ENCODE measurements around the gene ALPK3.
"Not testable (repeated sequence)": the region's sequence is repeated elsewhere in the genome, so short reads cannot be mapped to it uniquely, and the experiment has no call there.

ALPK3 gene

DNA sequence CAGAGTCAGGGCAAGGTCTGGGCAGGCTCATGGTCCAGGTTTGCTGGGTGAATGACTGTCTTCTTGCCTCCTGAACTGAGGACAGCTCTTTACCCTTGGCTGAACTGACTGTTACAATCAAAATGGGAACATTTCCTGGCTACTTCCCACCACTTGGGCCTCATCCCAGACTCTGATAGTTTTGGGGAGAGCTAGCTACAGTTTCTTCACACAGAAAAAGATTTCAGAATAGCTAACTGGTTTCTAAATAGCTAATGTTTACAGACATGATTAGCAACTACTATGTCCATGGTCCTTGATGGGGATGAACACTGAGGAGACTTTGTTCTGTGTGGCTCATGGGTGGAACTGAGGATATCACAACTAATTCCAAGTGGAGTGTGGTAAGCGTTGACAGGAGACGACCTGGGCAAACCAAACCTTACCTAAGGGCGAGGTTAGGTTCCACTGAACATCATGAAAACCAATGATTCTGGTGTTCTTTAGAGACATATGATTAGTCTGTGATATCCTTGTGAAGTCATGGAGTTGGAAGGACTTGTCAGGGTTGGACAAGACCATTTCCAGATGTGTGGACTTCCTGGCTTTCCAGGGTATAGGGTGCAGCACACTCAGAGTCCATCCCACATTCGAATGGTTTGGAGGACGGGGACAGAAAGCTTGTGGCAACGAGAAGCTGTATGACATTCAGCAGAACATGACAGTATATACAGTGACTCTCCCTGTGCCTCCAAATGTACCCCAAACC lies 7.3 kb downstream of the ALPK3 start:
- peak; percentile 86 for DNase-seq (ENCODE audit: low spot score)

DNA sequence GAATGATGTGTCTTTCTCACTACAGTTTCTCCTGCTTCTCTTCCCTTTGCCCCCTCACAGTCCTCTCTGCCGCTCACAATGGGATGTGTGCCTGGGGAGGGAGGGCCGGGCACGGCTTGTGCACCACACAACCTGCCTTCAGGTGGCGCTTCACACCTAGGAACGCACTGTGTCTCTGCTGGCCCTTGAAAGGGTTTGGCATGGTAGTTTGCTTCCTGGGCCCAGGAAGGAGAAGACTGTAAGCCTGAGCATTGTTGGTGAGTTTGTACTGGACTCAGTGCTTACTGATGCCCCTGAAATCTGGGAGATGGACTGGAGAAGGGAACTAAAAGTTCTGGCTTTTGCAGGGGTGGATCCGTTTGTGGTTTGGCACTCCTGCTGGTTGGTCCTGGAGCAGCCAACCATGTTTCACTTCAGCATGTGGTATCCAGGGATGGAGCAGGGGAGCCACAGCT lies 9.2 kb downstream of the ALPK3 start:
- DNase-seq (ENCODE audit: low spot score), result no peak

DNA sequence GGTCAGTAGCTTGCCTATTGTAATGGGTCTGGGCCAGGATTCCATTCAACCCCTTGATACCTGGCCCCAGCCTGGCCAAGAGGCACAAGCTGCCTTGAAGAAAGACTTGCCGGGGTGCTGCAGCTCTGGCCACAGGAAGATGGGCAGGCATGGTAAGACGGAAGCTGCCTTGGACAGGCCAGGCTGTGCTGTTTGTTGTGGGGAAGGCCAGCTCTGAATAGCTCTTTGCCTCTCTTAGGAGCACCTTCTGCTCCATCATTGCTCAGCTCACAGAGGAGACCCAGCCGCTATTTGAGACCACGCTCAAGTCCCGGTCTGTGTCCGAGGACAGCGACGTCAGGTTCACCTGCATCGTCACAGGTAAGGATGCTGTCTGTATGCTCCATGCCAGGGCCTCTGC lies 10.1 kb downstream of the ALPK3 start:
- no peak for DNase-seq (ENCODE audit: low spot score)

DNA sequence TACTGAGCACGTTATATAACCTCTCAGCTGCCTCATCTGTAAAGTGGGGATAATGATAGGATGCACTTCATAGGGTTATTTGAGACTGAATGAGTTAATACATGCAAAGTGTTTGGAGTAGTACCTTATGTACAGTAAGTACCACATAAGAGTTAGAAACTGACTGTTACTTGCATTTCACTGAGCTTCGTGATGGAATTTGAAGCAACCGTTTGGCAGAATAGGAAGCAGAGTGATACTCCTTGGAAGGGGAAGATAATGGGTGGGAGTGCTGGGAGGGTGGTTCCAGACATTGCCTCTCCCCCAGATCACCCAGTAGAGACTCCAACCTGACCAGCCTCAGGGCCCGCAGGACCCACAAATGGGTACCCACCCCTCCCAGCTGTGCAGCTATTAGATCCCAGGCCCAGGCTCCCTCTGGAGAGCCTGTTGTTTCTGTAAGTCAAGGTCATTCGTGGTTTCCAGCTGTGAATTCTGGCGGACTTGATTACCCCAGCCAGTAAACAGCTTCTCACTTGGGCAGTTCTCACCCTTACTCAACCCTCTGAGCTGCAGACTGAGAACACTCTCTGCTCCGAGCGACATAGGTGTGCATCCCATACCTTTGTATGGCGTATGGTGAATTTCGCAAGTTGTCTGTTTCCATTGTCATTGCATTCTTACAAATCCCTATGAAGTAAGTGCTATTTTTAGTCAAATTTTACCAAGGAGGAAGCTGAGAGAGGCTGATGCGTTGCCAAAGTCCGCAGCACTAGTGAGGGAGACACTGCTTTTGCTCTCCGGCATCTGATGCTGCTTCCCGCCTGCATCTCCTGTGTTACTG lies 11.1 kb downstream of the ALPK3 start:
- DNase-seq (ENCODE audit: low spot score), result no peak

DNA sequence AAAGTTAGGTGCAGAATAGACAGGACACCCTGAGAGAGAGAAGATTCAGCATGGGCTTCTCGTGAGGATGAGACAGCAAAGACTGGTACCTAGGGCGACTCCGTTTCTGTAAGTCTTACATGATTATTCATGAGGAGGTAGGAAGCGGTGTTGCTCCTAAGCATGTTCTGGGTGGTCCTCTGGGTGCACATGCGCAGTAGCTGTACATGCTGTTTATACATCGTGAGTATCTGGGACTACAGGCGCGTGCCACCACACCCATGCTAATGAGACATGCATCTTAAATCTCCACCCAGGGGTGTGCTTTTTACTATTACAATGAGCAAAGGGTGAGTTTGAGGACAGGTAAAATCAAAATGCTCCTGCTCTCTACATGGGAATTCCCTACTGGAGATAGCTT lies 12.3 kb downstream of the ALPK3 start:
- no peak for DNase-seq (ENCODE audit: low spot score)

GRCh38 chr15:84830036-84830435 lies 12.9 kb downstream of the ALPK3 start:
- no peak for DNase-seq (ENCODE audit: low spot score)

- DNase-seq (ENCODE audit: low spot score), result no peak
Observed at GRCh38 chr15:84831028-84831427, 13.9 kb downstream of the ALPK3 start.

GRCh38 chr15:84831613-84832012 lies 14.5 kb downstream of the ALPK3 start:
- no peak for DNase-seq (ENCODE audit: low spot score)

- DNase-seq (ENCODE audit: low spot score), result no peak
Observed at GRCh38 chr15:84832448-84833040, 15.4 kb downstream of the ALPK3 start.

DNA sequence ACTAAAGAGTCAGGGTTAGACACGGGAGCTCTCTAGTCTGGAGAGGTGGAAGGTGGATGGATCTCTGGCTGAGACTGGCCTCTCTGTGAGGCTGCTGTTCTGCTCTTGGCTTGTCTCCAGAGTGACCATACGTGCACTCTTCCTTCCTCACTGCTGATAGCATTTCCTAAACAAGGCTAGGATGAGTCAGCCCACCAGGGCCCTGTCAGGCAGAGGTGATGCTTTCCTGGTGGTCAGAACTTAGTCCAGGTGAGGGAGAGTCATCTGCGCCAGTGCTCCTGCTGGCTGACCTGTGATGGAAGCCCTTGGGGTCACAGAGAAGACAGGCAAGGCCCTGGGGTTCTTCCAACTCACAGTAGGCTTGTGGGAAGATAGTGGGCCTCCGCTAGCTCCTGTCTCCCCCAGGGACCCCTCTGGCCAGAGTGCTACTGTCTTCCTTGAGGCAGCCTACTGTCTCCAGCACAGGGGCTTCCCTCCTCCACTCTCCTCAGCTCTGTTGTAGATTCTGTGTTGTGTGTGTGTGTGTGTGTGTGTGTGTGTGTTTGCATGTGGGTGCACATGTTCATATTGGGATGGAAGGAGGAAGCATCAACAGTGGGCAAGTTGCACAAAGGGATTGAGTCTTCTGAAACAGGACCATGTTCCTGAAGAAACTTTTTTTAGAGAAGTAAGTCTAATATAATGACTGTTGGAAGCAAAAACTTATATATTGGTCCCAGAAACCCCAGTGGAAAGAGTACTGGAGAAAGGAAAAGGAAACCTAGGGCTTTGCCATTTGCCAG lies 16.5 kb downstream of the ALPK3 start:
- no peak for DNase-seq (ENCODE audit: low spot score)

DNA sequence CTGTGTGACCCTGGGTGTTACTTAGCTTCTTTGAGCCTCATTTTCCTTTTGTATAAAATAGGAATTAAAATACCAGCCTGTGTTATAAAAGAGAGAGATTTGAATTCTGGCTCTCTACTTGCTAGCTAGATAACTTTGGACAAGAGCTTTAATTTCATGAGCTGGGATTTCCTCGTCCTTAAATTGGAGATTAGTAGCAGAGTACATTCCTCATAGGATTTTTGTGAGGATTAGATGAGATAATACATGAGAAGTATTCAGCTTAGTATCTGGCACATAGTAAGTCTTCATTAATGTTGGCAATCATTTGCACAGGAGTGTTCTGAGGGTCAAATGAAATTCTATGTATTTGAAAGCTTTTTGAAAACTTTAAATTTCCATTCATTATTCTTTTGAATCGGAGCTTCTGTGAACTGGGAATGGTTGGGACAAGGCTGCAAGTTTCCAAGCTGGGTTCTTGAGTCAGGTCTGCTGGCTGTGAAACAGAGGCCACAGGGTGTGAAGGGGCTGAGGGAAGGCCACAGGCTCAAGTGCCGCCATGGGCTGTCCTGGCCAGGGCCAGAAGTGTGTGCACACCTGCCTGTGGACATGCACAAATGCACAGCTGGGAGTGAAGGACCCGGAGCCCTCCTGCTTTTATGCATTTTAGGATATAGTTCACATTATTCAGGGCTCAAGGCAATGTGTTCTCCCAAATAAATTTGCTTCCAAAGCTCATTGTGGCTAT lies 17.2 kb downstream of the ALPK3 start:
- no peak for DNase-seq (ENCODE audit: low spot score)

DNA sequence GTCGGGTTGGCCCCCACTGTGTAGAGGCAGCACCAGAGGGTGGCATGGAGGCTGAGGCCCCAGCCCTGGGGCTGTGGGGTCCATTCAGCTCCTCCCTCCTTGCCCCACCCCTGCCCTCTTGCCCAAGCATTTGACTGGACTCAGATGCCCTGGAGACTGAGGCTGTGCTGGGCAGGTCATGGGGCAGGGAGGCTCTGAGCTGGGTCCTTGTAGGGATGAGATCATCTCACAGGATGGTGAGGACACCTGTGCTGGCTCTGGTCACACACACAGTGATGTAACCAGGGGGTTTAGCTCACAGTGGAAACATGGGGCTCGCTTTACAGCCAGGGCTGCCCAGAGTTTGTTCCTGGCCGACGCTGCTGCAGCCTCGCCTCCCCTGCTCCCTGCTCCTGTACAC lies 17.8 kb downstream of the ALPK3 start:
- no peak for DNase-seq (ENCODE audit: low spot score)

DNA sequence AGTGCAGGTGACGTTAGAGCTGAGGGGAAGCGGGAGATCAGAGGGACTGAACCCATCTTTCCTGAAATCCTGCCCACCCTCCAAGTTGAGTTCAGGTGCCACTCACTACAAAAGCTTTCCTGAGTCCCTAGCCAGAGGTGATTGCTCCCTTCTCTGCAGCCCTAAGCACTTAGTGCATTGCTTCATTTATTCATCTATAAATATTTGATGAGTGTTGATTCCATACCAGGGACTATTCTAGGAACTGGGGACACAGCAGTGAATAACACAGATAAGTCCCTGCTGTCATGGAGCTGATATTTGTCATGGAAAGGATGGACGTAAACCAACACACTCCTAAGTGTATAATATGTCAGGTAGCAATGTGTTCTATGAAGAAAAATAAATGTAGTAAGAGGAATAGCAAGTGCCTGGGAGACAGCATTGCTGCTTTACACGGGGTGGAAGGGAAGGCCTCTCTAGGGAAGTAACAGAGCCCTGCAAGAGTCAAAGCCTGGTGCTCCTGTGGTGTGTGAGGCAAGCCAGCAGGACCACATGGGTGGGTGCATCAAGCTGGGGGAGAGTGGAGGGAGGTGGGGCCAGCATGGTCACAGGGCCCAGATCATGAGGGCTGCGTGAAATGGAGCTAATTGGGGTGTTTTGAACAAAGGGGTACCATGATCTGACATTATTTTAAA lies 18.6 kb downstream of the ALPK3 start:
- DNase-seq (ENCODE audit: low spot score), result no peak

DNA sequence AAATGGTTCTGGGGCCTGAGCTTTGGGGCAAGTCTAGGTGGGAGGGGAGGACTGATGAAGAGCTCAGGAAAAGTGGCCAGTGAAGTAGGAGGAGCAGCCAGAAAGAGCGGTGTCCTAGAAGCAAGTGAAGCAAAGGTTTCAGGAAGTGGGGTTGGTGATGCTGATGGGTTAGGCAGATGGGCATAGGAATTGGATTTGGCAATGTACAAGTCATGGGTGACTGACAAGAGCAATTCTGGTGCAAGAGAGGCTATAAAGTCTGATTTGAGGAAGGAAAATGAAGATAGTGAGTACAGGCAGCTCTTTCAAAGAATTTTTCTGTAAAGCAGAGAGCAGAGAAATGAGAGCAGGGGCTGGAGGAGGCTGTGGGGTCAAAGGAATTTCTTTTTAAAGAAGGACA lies 19.7 kb downstream of the ALPK3 start:
- no peak for DNase-seq (ENCODE audit: low spot score)

- DNase-seq (ENCODE audit: low spot score), result no peak
Observed at GRCh38 chr15:84839714-84840113, 22.6 kb downstream of the ALPK3 start.

DNA sequence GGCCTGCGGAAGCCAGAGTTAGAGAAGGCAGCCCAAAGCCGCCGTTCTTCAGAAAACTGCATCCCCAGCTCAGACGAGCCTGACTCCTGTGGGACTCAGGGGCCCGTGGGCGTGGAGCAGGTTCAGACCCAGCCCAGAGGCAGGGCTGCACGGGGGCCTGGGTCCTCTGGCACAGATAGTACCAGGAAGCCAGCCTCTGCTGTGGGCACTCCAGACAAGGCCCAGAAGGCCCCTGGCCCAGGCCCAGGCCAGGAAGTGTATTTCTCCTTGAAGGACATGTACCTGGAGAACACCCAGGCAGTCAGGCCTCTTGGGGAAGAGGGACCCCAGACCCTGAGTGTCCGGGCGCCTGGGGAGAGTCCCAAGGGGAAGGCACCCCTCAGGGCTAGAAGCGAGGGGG lies 23.1 kb downstream of the ALPK3 start:
- DNase-seq (ENCODE audit: low spot score), result no peak

GRCh38 chr15:84840741-84841429 lies 23.7 kb downstream of the ALPK3 start:
- no peak for DNase-seq (ENCODE audit: low spot score)

DNA sequence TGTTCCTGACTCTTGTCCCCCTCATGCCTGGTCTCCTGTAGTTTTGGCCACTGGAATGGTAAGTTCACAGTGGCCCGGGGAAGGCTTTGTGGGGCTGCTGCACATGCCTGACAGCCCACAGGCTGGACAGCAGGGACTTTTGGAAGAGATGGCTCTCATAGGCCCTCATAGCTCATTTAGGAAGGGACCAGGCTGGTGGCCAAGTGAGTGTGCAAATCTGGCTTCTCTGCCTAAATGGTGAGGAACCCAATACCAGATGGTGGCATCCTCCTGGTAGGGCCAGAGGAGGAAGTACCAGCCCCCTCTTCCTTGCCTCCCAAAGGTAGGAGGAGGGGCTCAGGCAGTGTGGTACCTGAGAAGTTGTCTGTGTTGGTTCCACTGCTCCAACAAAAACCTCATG lies 25.6 kb downstream of the ALPK3 start:
- DNase-seq (ENCODE audit: low spot score), result no peak

DNA sequence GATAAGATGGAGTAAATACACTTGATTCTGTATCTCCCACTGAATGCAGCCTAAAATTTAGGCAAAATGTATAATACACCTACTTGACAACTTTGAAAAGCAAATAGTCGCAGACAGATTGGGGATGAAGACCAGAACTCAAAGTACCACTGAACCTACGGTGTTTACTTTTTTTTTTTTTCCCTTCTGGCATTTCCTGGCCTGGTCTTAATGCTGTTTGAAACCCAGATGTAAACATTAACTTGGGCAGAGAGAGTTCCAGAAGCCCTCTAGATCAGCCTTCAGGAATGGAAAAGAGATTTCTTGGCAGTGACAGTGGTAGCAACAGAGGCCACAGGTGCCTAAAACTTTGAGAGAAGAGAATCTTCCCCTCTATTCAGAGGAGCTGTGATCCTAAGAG lies 27.8 kb downstream of the ALPK3 start:
- no peak for DNase-seq (ENCODE audit: low spot score)

GRCh38 chr15:84845631-84846030 lies 28.5 kb downstream of the ALPK3 start:
- not testable (repeated sequence) for DNase-seq (ENCODE audit: low spot score)
